ENCODE data around the gene KRTAP19-2. TPM values are rescaled to one million over a fixed set of nuclear protein-coding genes. Genes with fewer than 3 reads are reported as not detected.
"Not testable (repeated sequence)": the region's sequence is repeated elsewhere in the genome, so short reads cannot be mapped to it uniquely, and the experiment has no call there.

Gene KRTAP19-2
- total RNA-seq (not detected), polyA plus RNA-seq (not detected)
- long read RNA-seq, donor 1, result 0 reads
- long read RNA-seq, donor 2, result 0 reads
- long read RNA-seq, donor 3, result 0 reads
- long read RNA-seq, donor 4, result 0 reads
- long read RNA-seq, donor 5, result 0 reads
- long read RNA-seq, donor 6, result 0 reads
- long read RNA-seq, donor 7, result 0 reads
- long read RNA-seq, donor 8, result 0 reads
- long read RNA-seq, donor 9, result 0 reads
- long read RNA-seq, donor 10, result 0 reads

- DNase-seq, result no peak
- no peak within 1 kb of the TSS for H3K4me3 ChIP-seq
- H3K4me1 ChIP-seq (replicated peaks in 1 of 2), result no peaks in the 10 kb centered on the region
- no peaks in the 10 kb centered on the region for H3K27me3 ChIP-seq
- no peaks in the 10 kb centered on the region for H3K9me3 ChIP-seq (replicated peaks in 1 of 3)
- TF ChIP-seq CTCF (IDR thresholded peaks at IDR 0.05) (no peak), POLR2A (IDR thresholded peaks at IDR 0.05) (no peak)
- intact Hi-C loops (cut with DNase I), result no loop called here
- 77 to 100% (median 88%) methylated on average over 1 to 2 of the region's 2 CpGs for WGBS, 4 donors
- no peaks in the 10 kb centered on the region for H3K36me3 ChIP-seq (replicated peaks in 1 of 2)
- no peak within 1 kb of the TSS for H3K27ac ChIP-seq
Observed at GRCh38 chr21:30487336-30487735, at the start of gene KRTAP19-2. Gene KRTAP19-2, minus strand, starts transcription at chr21:30487436. Its CDS starts 88 bp downstream, at chr21:30487348.

- 78 to 90% (median 84%) methylated on average over 1 of the region's 1 CpG for WGBS, 4 donors
- Histone ChIP-seq H3K9me3 (replicated peaks in 1 of 3) (no peaks in the 10 kb centered on the region), H3K4me1 (replicated peaks in 1 of 2) (no peaks in the 10 kb centered on the region), H3K4me3 (no peak overlapping the region), H3K27ac (no peak overlapping the region), H3K27me3 (no peaks in the 10 kb centered on the region), H3K36me3 (replicated peaks in 1 of 2) (no peaks in the 10 kb centered on the region)
- no peak for DNase-seq
- TF ChIP-seq CTCF (IDR thresholded peaks at IDR 0.05), result no peak
- no peak for TF ChIP-seq POLR2A (IDR thresholded peaks at IDR 0.05)
- intact Hi-C loops (cut with DNase I), result no loop called here
Observed at GRCh38 chr21:30518876-30519275, 31.6 kb upstream of the KRTAP19-2 start.

GRCh38 chr21:30515681-30516080 is 28.4 kb upstream of the KRTAP19-2 start:
- no peaks in the 10 kb centered on the region for H3K27me3 ChIP-seq
- no peaks in the 10 kb centered on the region for H3K36me3 ChIP-seq (replicated peaks in 1 of 2)
- WGBS, 4 donors, result 70 to 80% (median 77%) methylated on average over 1 of the region's 1 CpG
- TF ChIP-seq CTCF (IDR thresholded peaks at IDR 0.05), result no peak
- no peak for TF ChIP-seq POLR2A (IDR thresholded peaks at IDR 0.05)
- H3K27ac ChIP-seq, result no peak overlapping the region
- no peaks in the 10 kb centered on the region for H3K4me1 ChIP-seq (replicated peaks in 1 of 2)
- intact Hi-C loops (cut with DNase I), result no loop called here
- H3K9me3 ChIP-seq (replicated peaks in 1 of 3), result no peaks in the 10 kb centered on the region
- DNase-seq, result no peak
- no peak overlapping the region for H3K4me3 ChIP-seq

- H3K9me3 ChIP-seq (replicated peaks in 1 of 3); H3K27ac ChIP-seq; H3K36me3 ChIP-seq (replicated peaks in 1 of 2); H3K4me1 ChIP-seq (replicated peaks in 1 of 2); H3K4me3 ChIP-seq; intact Hi-C loops (cut with DNase I); DNase-seq; H3K27me3 ChIP-seq: not testable (repeated sequence)
- WGBS, 4 donors, result 31 to 35% (median 33%) methylated on average over 4 of the region's 4 CpGs
Observed at GRCh38 chr21:30505621-30506205, 18.5 kb upstream of the KRTAP19-2 start.

GRCh38 chr21:30502041-30502440 is 14.8 kb upstream of the KRTAP19-2 start, which contains the start of gene KRTAP19-5:
Gene KRTAP19-5, minus strand, starts transcription at chr21:30502141. Its CDS starts 51 bp downstream, at chr21:30502090.
- H3K4me3 ChIP-seq, result no peak within 1 kb of the TSS
- intact Hi-C loops (cut with DNase I), result no loop called here
- TF ChIP-seq CTCF (IDR thresholded peaks at IDR 0.05) (no peak), POLR2A (IDR thresholded peaks at IDR 0.05) (no peak)
- no peaks in the 10 kb centered on the region for H3K4me1 ChIP-seq (replicated peaks in 1 of 2)
- no peaks in the 10 kb centered on the region for H3K9me3 ChIP-seq (replicated peaks in 1 of 3)
- DNase-seq, result no peak
- H3K36me3 ChIP-seq (replicated peaks in 1 of 2), result no peaks in the 10 kb centered on the region
- WGBS, 4 donors, result 69 to 75% (median 72%) methylated on average over 6 of the region's 6 CpGs
- no peaks in the 10 kb centered on the region for H3K27me3 ChIP-seq
- no peak within 1 kb of the TSS for H3K27ac ChIP-seq

Measured in adrenal gland (tissue), 19 donors.